Mesenchymal stem cell (in vitro differentiated cells and primary cell): ENCODE results near the gene SERGEF.
"Not testable (repeated sequence)": the region's sequence is repeated elsewhere in the genome, so short reads cannot be mapped to it uniquely, and the experiment has no call there.

Source experiments
- DNase-seq: peaks from one replicate; pipeline ENCODE4 v3.0.0-alpha.2; 2013
- H2AFZ ChIP-seq: one replicate; pipeline ENCODE4 v1.6.1; 2013; ENCODE audit warnings: low read depth, mild to moderate bottlenecking, control low read depth, inconsistent platforms, low read length, moderate library complexity
- H2AK5ac ChIP-seq: 2 replicates; pipeline ENCODE4 v1.6.1; 2013; ENCODE audit warnings: low read length, moderate library complexity, mild to moderate bottlenecking, inconsistent platforms; ENCODE audit not compliant: severe bottlenecking
- H2BK120ac ChIP-seq: one replicate; pipeline ENCODE4 v1.6.1; 2013; ENCODE audit warnings: low read depth, mild to moderate bottlenecking, inconsistent platforms, low read length, moderate library complexity
- H2BK12ac ChIP-seq, 2 experiments: one replicate each; pipeline ENCODE4 v1.6.1; 2013; ENCODE audit warnings: inconsistent platforms in 2 of 2, low read length in 2 of 2, mild to moderate bottlenecking in 2 of 2, moderate library complexity in 2 of 2, control low read depth in 1 of 2
- H2BK15ac ChIP-seq: one replicate; pipeline ENCODE4 v1.6.1; 2013; ENCODE audit warnings: mild to moderate bottlenecking, low read depth, inconsistent platforms; ENCODE audit not compliant: poor library complexity, severe bottlenecking
- H2BK5ac ChIP-seq: 2 replicates; pipeline ENCODE4 v1.6.1; 2013; ENCODE audit warnings: low read depth, mild to moderate bottlenecking, low read length, control low read depth, inconsistent platforms; ENCODE audit not compliant: poor library complexity, severe bottlenecking
- H3K14ac ChIP-seq, 2 experiments: one replicate each; pipeline ENCODE4 v1.6.1; 2013; ENCODE audit warnings: inconsistent platforms in 2 of 2, low read length in 2 of 2, control low read depth in 1 of 2, mild to moderate bottlenecking in 1 of 2, moderate library complexity in 1 of 2
- H3K18ac ChIP-seq, 2 experiments: one replicate each; pipeline ENCODE4 v1.6.1; 2013; ENCODE audit warnings: inconsistent platforms in 2 of 2, low read length in 2 of 2, control low read depth in 1 of 2, low read depth in 1 of 2, mild to moderate bottlenecking in 1 of 2
- H3K23ac ChIP-seq, 2 experiments: one replicate each; pipeline ENCODE4 v1.6.1; 2013; ENCODE audit warnings: inconsistent platforms in 2 of 2, low read length in 2 of 2, mild to moderate bottlenecking in 2 of 2, moderate library complexity in 2 of 2, control low read depth in 1 of 2
- H3K27ac ChIP-seq: 2 replicates; pipeline ENCODE4 v1.5.1; 2013; ENCODE audit warnings: mild to moderate bottlenecking, moderate library complexity, low read length, control low read depth, inconsistent platforms; ENCODE audit not compliant: poor library complexity, severe bottlenecking
- H3K27me3 ChIP-seq, 2 experiments: 2 replicates each; pipeline versions ENCODE4 v1.6.1 to v1.7.0; 2013; ENCODE audit warnings: low read length in 2 of 2, mild to moderate bottlenecking in 2 of 2, moderate library complexity in 2 of 2, control low read depth in 1 of 2, inconsistent platforms in 1 of 2; ENCODE audit not compliant: control insufficient read depth in 1 of 2, insufficient read depth in 1 of 2
- H3K36me3 ChIP-seq, 2 experiments: 2 replicates each; pipeline versions ENCODE4 v1.6.1 to v1.7.0; 2013; ENCODE audit warnings: low read length in 2 of 2, control low read depth in 1 of 2, inconsistent platforms in 1 of 2, low read depth in 1 of 2, mild to moderate bottlenecking in 1 of 2; ENCODE audit not compliant: insufficient read depth in 2 of 2, control insufficient read depth in 1 of 2
- H3K4ac ChIP-seq, 2 experiments: one replicate each; pipeline ENCODE4 v1.6.1; 2013; ENCODE audit warnings: inconsistent platforms in 2 of 2, low read length in 2 of 2, mild to moderate bottlenecking in 2 of 2, moderate library complexity in 2 of 2, control low read depth in 1 of 2, low read depth in 1 of 2
- H3K4me1 ChIP-seq: 2 replicates; pipeline ENCODE4 v1.6.1; 2013; ENCODE audit warnings: low read depth, low read length, control low read depth; ENCODE audit not compliant: control insufficient read depth, insufficient read depth
- H3K4me2 ChIP-seq: 2 replicates; pipeline ENCODE4 v1.6.1; 2013; ENCODE audit warnings: low read length, mild to moderate bottlenecking, inconsistent platforms; ENCODE audit not compliant: poor library complexity, severe bottlenecking
- H3K4me3 ChIP-seq, 2 experiments: 2 replicates each; pipeline versions ENCODE4 v1.5.1 to v1.7.0; 2013; ENCODE audit warnings: low read length in 2 of 2, mild to moderate bottlenecking in 2 of 2, control low read depth in 1 of 2, low read depth in 1 of 2; ENCODE audit not compliant: insufficient read depth in 1 of 2
- H3K79me1 ChIP-seq: replicated peaks from 2 replicates; pipeline ENCODE4 v1.6.1; 2013; ENCODE audit warnings: mild to moderate bottlenecking, control low read depth, low read length, inconsistent platforms; ENCODE audit not compliant: poor library complexity, severe bottlenecking
- H3K9ac ChIP-seq: 2 replicates; pipeline ENCODE4 v1.7.0; 2013; ENCODE audit warnings: mild to moderate bottlenecking, low read length, moderate library complexity
- H3K9me3 ChIP-seq: 2 replicates; pipeline ENCODE4 v1.7.0; 2013; ENCODE audit warnings: mild to moderate bottlenecking, low read length; ENCODE audit not compliant: control insufficient read depth
- H4K8ac ChIP-seq: one replicate; pipeline ENCODE4 v1.6.1; 2013; ENCODE audit warnings: inconsistent platforms, mild to moderate bottlenecking, low read length, moderate library complexity
- H4K91ac ChIP-seq: one replicate; pipeline ENCODE4 v1.6.1; 2013; ENCODE audit warnings: mild to moderate bottlenecking, low read length, inconsistent platforms
- WGBS: methylation state at CpG from one replicate; pipeline ENCODE4 v1.1.7; 2013; ENCODE audit warnings: mixed read lengths; 5-methylcytosine and 5-hydroxymethylcytosine counted together

The SERGEF gene

GRCh38 chr11:17873586-17873985 is 139.3 kb downstream of the SERGEF start:
- H3K4ac ChIP-seq: no peak overlapping the region
- no peaks in the 10 kb centered on the region for H3K27me3 ChIP-seq
- no peak overlapping the region for H2BK15ac ChIP-seq
- H3K14ac ChIP-seq: no peak overlapping the region
- no peak overlapping the region for H2AFZ ChIP-seq
- no peak overlapping the region for H3K4me3 ChIP-seq
- H4K8ac ChIP-seq: no peak overlapping the region
- no peak for DNase-seq
- no peaks in the 10 kb centered on the region for H3K9me3 ChIP-seq
- H3K18ac ChIP-seq: no peak overlapping the region
- H3K23ac ChIP-seq: no peak overlapping the region
- H2BK120ac ChIP-seq: no peak overlapping the region
- H3K79me1 ChIP-seq: no peaks in the 10 kb centered on the region
- no peaks in the 10 kb centered on the region for H3K4me1 ChIP-seq
- H3K9ac ChIP-seq: no peak overlapping the region
- no peak overlapping the region for H2BK5ac ChIP-seq
- peaks cover 4 to 6% of the 10 kb centered on the region in 2 experiments for H3K36me3 ChIP-seq
- no peak overlapping the region for H4K91ac ChIP-seq
- H3K27ac ChIP-seq: no peak overlapping the region
- no peak overlapping the region for H3K4me2 ChIP-seq
- 79% methylated on average over 2 of the region's 2 CpGs for WGBS
- no peak overlapping the region for H2AK5ac ChIP-seq
- H2BK12ac ChIP-seq: no peak overlapping the region

- not testable (repeated sequence) for H2AFZ ChIP-seq, H3K9ac ChIP-seq, H2BK12ac ChIP-seq, H4K91ac ChIP-seq, H3K79me1 ChIP-seq, H3K36me3 ChIP-seq, H3K18ac ChIP-seq, H3K27me3 ChIP-seq, H3K4ac ChIP-seq, H3K4me1 ChIP-seq, DNase-seq, H2BK5ac ChIP-seq, H3K27ac ChIP-seq, H3K4me3 ChIP-seq, H3K9me3 ChIP-seq, H3K14ac ChIP-seq, H3K4me2 ChIP-seq, H2BK120ac ChIP-seq, H4K8ac ChIP-seq, H3K23ac ChIP-seq, H2BK15ac ChIP-seq, H2AK5ac ChIP-seq
- 93% methylated on average over 3 of the region's 3 CpGs for WGBS
Observed at GRCh38 chr11:17868398-17868797, 144.4 kb downstream of the SERGEF start.

GRCh38 chr11:17867341-17867740 is 145.5 kb downstream of the SERGEF start:
- H2BK120ac ChIP-seq: no peak overlapping the region
- no peak overlapping the region for H4K8ac ChIP-seq
- H3K4ac ChIP-seq: no peak overlapping the region
- H2BK5ac ChIP-seq: no peak overlapping the region
- H3K4me2 ChIP-seq: no peak overlapping the region
- H3K4me1 ChIP-seq: no peaks in the 10 kb centered on the region
- H3K9ac ChIP-seq: no peak overlapping the region
- no peak overlapping the region for H3K18ac ChIP-seq
- no peak overlapping the region for H3K23ac ChIP-seq
- DNase-seq: no peak
- H2BK12ac ChIP-seq: no peak overlapping the region
- no peaks in the 10 kb centered on the region for H3K79me1 ChIP-seq
- H3K27ac ChIP-seq: no peak overlapping the region
- 64% methylated on average over 3 of the region's 3 CpGs for WGBS
- H3K36me3 ChIP-seq: no peaks in the 10 kb centered on the region
- H3K9me3 ChIP-seq: no peaks in the 10 kb centered on the region
- no peak overlapping the region for H2AK5ac ChIP-seq
- H2BK15ac ChIP-seq: no peak overlapping the region
- no peak overlapping the region for H2AFZ ChIP-seq
- no peak overlapping the region for H3K4me3 ChIP-seq
- no peak overlapping the region for H3K14ac ChIP-seq
- no peaks in the 10 kb centered on the region for H3K27me3 ChIP-seq
- H4K91ac ChIP-seq: no peak overlapping the region

GRCh38 chr11:17865765-17866428 is 146.9 kb downstream of the SERGEF start:
- Histone ChIP-seq H3K18ac (peak overlapping the region in 1 of 2 experiments; percentile 12), H2BK5ac (no peak overlapping the region), H2BK120ac (no peak overlapping the region), H4K8ac (no peak overlapping the region), H3K9ac (no peak overlapping the region), H3K4me2 (no peak overlapping the region), H2AFZ (no peak overlapping the region), H3K4me1 (no peaks in the 10 kb centered on the region), H2AK5ac (no peak overlapping the region), H2BK12ac (no peak overlapping the region), H3K9me3 (no peaks in the 10 kb centered on the region), H3K4ac (no peak overlapping the region), H3K36me3 (peaks cover 0 to 2% of the 10 kb centered on the region in 2 experiments), H3K27ac (no peak overlapping the region), H3K79me1 (no peaks in the 10 kb centered on the region), H3K4me3 (no peak overlapping the region), H4K91ac (no peak overlapping the region), H3K27me3 (no peaks in the 10 kb centered on the region), H3K23ac (no peak overlapping the region), H2BK15ac (no peak overlapping the region), H3K14ac (no peak overlapping the region)
- no peak for DNase-seq
- WGBS: 94% methylated on average over 2 of the region's 3 CpGs
